Hematopoietic multipotent progenitor cell treated with erythropoietin and hydrocortisone succinate and interleukin-3 and kit ligand, for 4 days (in vitro differentiated cells): ENCODE measurements around the gene BAK1.
"Not testable (repeated sequence)": the region's sequence is repeated elsewhere in the genome, so short reads cannot be mapped to it uniquely, and the experiment has no call there.

Experiments
- DNase-seq: peaks from one replicate; pipeline ENCODE4 v3.0.0-alpha.2; 2015

Gene BAK1

GRCh38 chr6:33549196-33549595 lies 30.9 kb downstream of the BAK1 start:
- peak; percentile 12 for DNase-seq

DNA sequence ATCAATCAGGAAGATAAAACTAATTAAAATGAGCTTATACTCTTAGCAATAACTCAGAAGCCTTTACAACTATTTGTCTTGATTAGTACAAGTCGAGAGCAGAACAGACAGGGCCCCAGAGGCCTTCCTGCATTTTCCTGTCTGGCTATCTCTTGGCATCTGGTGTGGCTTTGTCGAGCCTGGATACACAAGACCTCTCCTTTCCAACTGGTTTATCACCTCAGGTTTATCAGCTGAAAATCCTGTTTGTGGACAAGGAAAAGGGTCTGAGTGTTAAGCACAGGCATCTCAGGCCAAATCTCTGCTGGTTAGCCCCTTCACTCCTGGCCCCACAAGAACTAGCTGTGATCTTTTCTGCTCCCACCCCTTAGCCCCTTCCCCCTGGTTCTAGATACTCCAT lies 32.6 kb downstream of the BAK1 start:
- no peak for DNase-seq

DNA sequence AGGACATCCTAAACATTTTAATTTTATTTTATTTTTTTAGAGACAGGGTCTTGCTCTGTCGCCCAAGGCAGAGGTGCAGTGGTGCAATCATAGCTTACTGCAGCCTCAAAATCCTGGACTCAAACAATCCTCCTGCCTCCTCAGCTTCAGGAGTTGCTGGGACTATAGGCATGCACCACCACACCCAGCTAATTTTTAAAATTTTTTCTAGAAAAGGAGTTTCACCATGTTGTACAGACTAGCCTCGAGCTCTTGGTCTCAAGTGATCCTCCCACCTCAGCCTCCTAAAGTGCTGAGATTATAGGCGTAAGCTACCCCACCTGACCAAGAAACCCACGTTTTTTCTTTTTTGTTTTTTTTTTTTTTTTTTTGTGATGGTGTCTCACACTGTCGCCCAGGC lies 33.3 kb downstream of the BAK1 start:
- no peak for DNase-seq

DNA sequence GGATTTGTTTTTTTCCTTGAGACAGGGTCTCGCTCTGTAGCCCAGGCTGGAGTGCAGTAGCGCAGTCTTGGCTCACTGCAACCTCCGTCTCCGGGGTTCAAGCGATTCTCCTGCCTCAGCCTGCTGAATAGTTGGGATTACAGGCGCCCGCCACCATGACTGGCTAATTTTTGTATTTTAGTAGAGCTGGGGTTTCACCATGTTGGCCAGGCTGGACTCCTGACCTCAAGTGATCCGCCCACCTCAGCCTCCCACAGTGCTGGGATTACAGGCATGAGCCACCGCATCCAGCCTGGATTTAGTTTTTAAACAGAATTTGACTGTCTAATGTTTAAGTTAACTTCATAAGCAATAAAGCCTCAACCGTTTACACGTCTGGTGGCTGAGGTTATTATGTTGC lies 34.8 kb downstream of the BAK1 start:
- not testable (repeated sequence) for DNase-seq

- no peak for DNase-seq
Observed at GRCh38 chr6:33543116-33543515, 37.0 kb downstream of the BAK1 start.

GRCh38 chr6:33540768-33541167 lies 39.3 kb downstream of the BAK1 start:
- no peak for DNase-seq

GRCh38 chr6:33534702-33535101 lies 45.4 kb downstream of the BAK1 start:
- no peak for DNase-seq

GRCh38 chr6:33533163-33533869 lies 46.8 kb downstream of the BAK1 start:
- peak; percentile 23 for DNase-seq

DNA sequence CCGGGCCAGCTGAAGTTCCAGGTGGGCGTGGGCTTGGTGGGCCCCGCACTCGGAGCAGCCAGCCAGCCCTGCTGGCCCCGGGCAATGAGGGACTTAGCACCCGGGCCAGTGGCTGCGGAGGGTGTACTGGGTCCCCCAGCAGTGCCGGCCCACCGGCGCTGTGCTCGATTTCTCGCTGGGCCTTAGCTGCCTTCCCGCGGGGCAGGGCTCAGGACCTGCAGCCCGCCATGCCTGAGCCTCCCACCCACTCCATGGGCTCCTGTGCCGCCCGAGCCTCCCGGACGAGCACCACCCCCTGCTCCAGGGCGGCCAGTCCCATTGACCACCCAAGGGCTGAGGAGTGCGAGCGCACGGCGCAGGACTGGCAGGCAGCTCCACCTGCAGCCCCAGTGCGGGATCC lies 47.6 kb downstream of the BAK1 start:
- not testable (repeated sequence) for DNase-seq

- DNase-seq: not testable (repeated sequence)
Observed at GRCh38 chr6:33530617-33531016, 49.5 kb downstream of the BAK1 start.
